Neuronal stem cell (in vitro differentiated cells): Measurements from ENCODE around the gene EPB41L2.

Source experiments
- DNase-seq: peaks from one replicate; pipeline ENCODE4 v3.0.0-alpha.2; 2013; ENCODE audit warnings: low spot score
- H2AFZ ChIP-seq: one replicate; pipeline ENCODE4 v1.6.1; 2013; ENCODE audit warnings: mild to moderate bottlenecking, low read length, inconsistent platforms
- H2AK5ac ChIP-seq: 2 replicates; pipeline ENCODE4 v1.6.1; 2013; ENCODE audit warnings: low read depth, mild to moderate bottlenecking, inconsistent platforms, low read length, moderate library complexity, mixed read lengths
- H2BK120ac ChIP-seq: 2 replicates; pipeline ENCODE4 v1.6.1; 2013; ENCODE audit warnings: low read depth, mild to moderate bottlenecking, inconsistent platforms, low read length, moderate library complexity, mixed read lengths
- H2BK12ac ChIP-seq: one replicate; pipeline ENCODE4 v1.6.1; 2013; ENCODE audit warnings: low read length, inconsistent platforms
- H2BK15ac ChIP-seq: 2 replicates; pipeline ENCODE4 v1.6.1; 2013; ENCODE audit warnings: mild to moderate bottlenecking, low read length, inconsistent platforms, mixed read lengths
- H2BK5ac ChIP-seq: one replicate; pipeline ENCODE4 v1.6.1; 2013; ENCODE audit warnings: inconsistent platforms, mild to moderate bottlenecking, low read length, moderate library complexity
- H3K14ac ChIP-seq: one replicate; pipeline ENCODE4 v1.6.1; 2013; ENCODE audit warnings: low read length, inconsistent platforms
- H3K18ac ChIP-seq: 2 replicates; pipeline ENCODE4 v1.6.1; 2013; ENCODE audit warnings: low read length, inconsistent platforms
- H3K23ac ChIP-seq: 2 replicates; pipeline ENCODE4 v1.6.1; 2013; ENCODE audit warnings: low read depth, mild to moderate bottlenecking, mixed read lengths, low read length, inconsistent platforms; ENCODE audit not compliant: poor library complexity
- H3K27ac ChIP-seq: replicated peaks from 3 replicates; pipeline ENCODE4 v1.5.1; 2013; ENCODE audit warnings: low read length, inconsistent platforms
- H3K27me3 ChIP-seq, 3 experiments: 2 replicates each; pipeline ENCODE4 v1.6.1; 2013; ENCODE audit warnings: low read length in 3 of 3, mild to moderate bottlenecking in 2 of 3, inconsistent platforms in 1 of 3, low read depth in 1 of 3, mixed read lengths in 1 of 3, moderate library complexity in 1 of 3; ENCODE audit not compliant: control insufficient read depth in 3 of 3, insufficient read depth in 3 of 3
- H3K36me3 ChIP-seq, 2 donors: replicated peaks in 1 of 2; 2 replicates each; pipeline ENCODE4 v1.6.1; 2013; ENCODE audit warnings: low read length in 2 of 2; ENCODE audit not compliant: control insufficient read depth in 2 of 2, insufficient read depth in 2 of 2
- H3K4ac ChIP-seq: 2 replicates; pipeline ENCODE4 v1.6.1; 2013; ENCODE audit warnings: inconsistent platforms, mild to moderate bottlenecking, low read length, moderate library complexity
- H3K4me1 ChIP-seq, 2 donors: 1 replicate in 1 of 2; 2 replicates in 1 of 2; pipeline ENCODE4 v1.6.1; 2013; ENCODE audit warnings: low read length in 2 of 2, low read depth in 1 of 2; ENCODE audit not compliant: control insufficient read depth in 2 of 2, insufficient read depth in 1 of 2
- H3K4me2 ChIP-seq: one replicate; pipeline ENCODE4 v1.6.1; 2013; ENCODE audit warnings: mild to moderate bottlenecking, low read length, inconsistent platforms; ENCODE audit not compliant: insufficient read depth, poor library complexity, severe bottlenecking
- H3K4me3 ChIP-seq, 2 donors: 2 replicates each; pipeline ENCODE4 v1.5.1; 2013; ENCODE audit warnings: low read length in 2 of 2, mild to moderate bottlenecking in 2 of 2, inconsistent platforms in 1 of 2, moderate library complexity in 1 of 2
- H3K79me1 ChIP-seq: one replicate; pipeline ENCODE4 v1.6.1; 2013; ENCODE audit warnings: low read depth, mild to moderate bottlenecking, inconsistent platforms, low read length, moderate library complexity
- H3K9ac ChIP-seq: one replicate; pipeline ENCODE4 v1.6.1; 2013; ENCODE audit warnings: mild to moderate bottlenecking, low read depth, low read length, inconsistent platforms; ENCODE audit not compliant: poor library complexity
- H3K9me3 ChIP-seq, 2 donors: replicated peaks in 1 of 2; 2 replicates each; pipeline versions ENCODE3 to v1.6.1; 2013; ENCODE audit warnings: low read length in 2 of 2, mild to moderate bottlenecking in 2 of 2, inconsistent platforms in 1 of 2, low read depth in 1 of 2, mixed read lengths in 1 of 2, moderate library complexity in 1 of 2; ENCODE audit not compliant: control insufficient read depth in 2 of 2, insufficient read depth in 1 of 2
- H4K8ac ChIP-seq: one replicate; pipeline ENCODE4 v1.6.1; 2013; ENCODE audit warnings: low read depth, mild to moderate bottlenecking, inconsistent platforms, low read length, moderate library complexity
- H4K91ac ChIP-seq: one replicate; pipeline ENCODE4 v1.6.1; 2013; ENCODE audit warnings: low read length, low read depth, mild to moderate bottlenecking, inconsistent platforms; ENCODE audit not compliant: poor library complexity
- WGBS, 2 donors: extraction: QIAGEN DNeasy Blood & Tissue Kit; methylation state at CpG; one replicate each; pipeline ENCODE4 v1.1.7; 2013; ENCODE audit warnings: missing lambda C conversion rate in 2 of 2, mixed read lengths in 1 of 2; ENCODE audit not compliant: insufficient read length in 2 of 2, insufficient replicate concordance in 1 of 2; ENCODE audit errors: extremely low coverage in 2 of 2; 5-methylcytosine and 5-hydroxymethylcytosine counted together

Gene EPB41L2

DNA sequence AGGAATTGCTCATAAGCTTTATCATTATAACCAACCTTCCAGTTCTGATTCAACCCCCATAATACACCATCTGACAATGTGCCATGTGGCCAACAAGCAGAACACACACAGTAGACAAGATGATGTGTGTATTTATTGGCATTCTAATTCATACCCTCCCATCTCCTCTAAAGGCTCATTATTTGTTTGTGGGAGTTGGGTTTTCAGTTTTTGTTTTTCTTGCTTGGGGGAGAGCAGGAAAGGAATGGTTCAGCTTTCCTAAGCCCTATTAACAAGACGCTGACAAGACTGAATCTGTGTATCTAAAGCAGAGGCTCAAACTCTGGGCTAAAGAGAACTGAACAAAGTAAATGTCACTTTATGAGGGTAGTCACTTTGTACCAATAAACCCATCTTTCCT is 36.8 kb downstream of the EPB41L2 start:
- Histone ChIP-seq H2BK12ac (no peak overlapping the region), H3K9ac (no peak overlapping the region), H3K14ac (no peak overlapping the region), H3K4me2 (no peak overlapping the region), H2BK5ac (no peak overlapping the region), H2AFZ (no peak overlapping the region), H3K4me1 (peaks cover 6 to 13% of the 10 kb centered on the region in 2 donors), H2AK5ac (no peak overlapping the region), H3K27me3 (no peaks in the 10 kb centered on the region), H4K8ac (no peak overlapping the region), H3K23ac (no peak overlapping the region), H3K36me3 (no peaks in the 10 kb centered on the region), H3K18ac (no peak overlapping the region), H3K9me3 (peaks cover 3 to 13% of the 10 kb centered on the region in 2 donors), H3K27ac (no peak overlapping the region), H4K91ac (no peak overlapping the region), H2BK15ac (no peak overlapping the region), H2BK120ac (no peak overlapping the region), H3K4me3 (no peak overlapping the region), H3K4ac (no peak overlapping the region), H3K79me1 (no peaks in the 10 kb centered on the region)
- no CpG with 5 or more reads among the region's 1 CpG for WGBS, 2 donors
- no peak for DNase-seq

- H4K91ac ChIP-seq, result no peak overlapping the region
- no peak overlapping the region for H3K18ac ChIP-seq
- no peak overlapping the region for H3K4me2 ChIP-seq
- H3K27me3 ChIP-seq, result no peaks in the 10 kb centered on the region
- no peak overlapping the region for H3K27ac ChIP-seq
- H3K4me1 ChIP-seq, result peaks cover 1 to 7% of the 10 kb centered on the region in 2 donors
- no peak overlapping the region for H2AK5ac ChIP-seq
- no peak overlapping the region for H3K23ac ChIP-seq
- no peak overlapping the region for H3K14ac ChIP-seq
- no peak overlapping the region for H2AFZ ChIP-seq
- no peak overlapping the region for H2BK5ac ChIP-seq
- H2BK120ac ChIP-seq, result no peak overlapping the region
- no peak overlapping the region for H3K4ac ChIP-seq
- no peak overlapping the region for H3K9ac ChIP-seq
- H3K79me1 ChIP-seq, result no peaks in the 10 kb centered on the region
- H2BK15ac ChIP-seq, result no peak overlapping the region
- no peaks in the 10 kb centered on the region for H3K36me3 ChIP-seq
- no CpG with 5 or more reads among the region's 6 CpGs for WGBS, 2 donors
- no peak overlapping the region for H4K8ac ChIP-seq
- peaks cover 3 to 13% of the 10 kb centered on the region in 2 donors for H3K9me3 ChIP-seq
- no peak overlapping the region for H2BK12ac ChIP-seq
- no peak for DNase-seq
- H3K4me3 ChIP-seq, result no peak overlapping the region
Observed at GRCh38 chr6:131024565-131024964, 38.5 kb downstream of the EPB41L2 start.

- H3K4me2 ChIP-seq, result no peak overlapping the region
- no peak overlapping the region for H3K27ac ChIP-seq
- no peaks in the 10 kb centered on the region for H3K36me3 ChIP-seq
- H2AFZ ChIP-seq, result no peak overlapping the region
- no peak for DNase-seq
- H2BK120ac ChIP-seq, result no peak overlapping the region
- H3K23ac ChIP-seq, result no peak overlapping the region
- WGBS, 2 donors, result no CpG with 5 or more reads among the region's 3 CpGs
- H3K4ac ChIP-seq, result no peak overlapping the region
- no peak overlapping the region for H3K9ac ChIP-seq
- H2BK15ac ChIP-seq, result no peak overlapping the region
- H3K79me1 ChIP-seq, result no peaks in the 10 kb centered on the region
- peaks cover 1 to 4% of the 10 kb centered on the region in 2 donors for H3K4me1 ChIP-seq
- H3K9me3 ChIP-seq, result peaks cover 3 to 13% of the 10 kb centered on the region in 2 donors
- no peak overlapping the region for H3K4me3 ChIP-seq
- no peaks in the 10 kb centered on the region for H3K27me3 ChIP-seq
- no peak overlapping the region for H2BK5ac ChIP-seq
- H3K18ac ChIP-seq, result no peak overlapping the region
- H2AK5ac ChIP-seq, result no peak overlapping the region
- H4K91ac ChIP-seq, result no peak overlapping the region
- no peak overlapping the region for H2BK12ac ChIP-seq
- H4K8ac ChIP-seq, result no peak overlapping the region
- no peak overlapping the region for H3K14ac ChIP-seq
Observed at GRCh38 chr6:131023834-131024504, 39.1 kb downstream of the EPB41L2 start.

GRCh38 chr6:131022691-131023090 is 40.4 kb downstream of the EPB41L2 start:
- Histone ChIP-seq H3K4me1 (peaks cover 1 to 4% of the 10 kb centered on the region in 2 donors), H2BK12ac (no peak overlapping the region), H2AFZ (no peak overlapping the region), H3K79me1 (no peaks in the 10 kb centered on the region), H3K14ac (no peak overlapping the region), H2AK5ac (no peak overlapping the region), H4K91ac (no peak overlapping the region), H3K9me3 (peaks cover 3 to 13% of the 10 kb centered on the region in 2 donors), H3K18ac (no peak overlapping the region), H4K8ac (no peak overlapping the region), H2BK5ac (no peak overlapping the region), H3K4me3 (no peak overlapping the region), H3K27me3 (no peaks in the 10 kb centered on the region), H3K9ac (no peak overlapping the region), H3K4me2 (no peak overlapping the region), H2BK15ac (no peak overlapping the region), H2BK120ac (no peak overlapping the region), H3K27ac (no peak overlapping the region), H3K4ac (no peak overlapping the region), H3K36me3 (no peaks in the 10 kb centered on the region), H3K23ac (no peak overlapping the region)
- DNase-seq, result no peak
- WGBS, 2 donors, result no CpG with 5 or more reads among the region's 4 CpGs
